ENCODE results near the gene TPO.

DNA sequence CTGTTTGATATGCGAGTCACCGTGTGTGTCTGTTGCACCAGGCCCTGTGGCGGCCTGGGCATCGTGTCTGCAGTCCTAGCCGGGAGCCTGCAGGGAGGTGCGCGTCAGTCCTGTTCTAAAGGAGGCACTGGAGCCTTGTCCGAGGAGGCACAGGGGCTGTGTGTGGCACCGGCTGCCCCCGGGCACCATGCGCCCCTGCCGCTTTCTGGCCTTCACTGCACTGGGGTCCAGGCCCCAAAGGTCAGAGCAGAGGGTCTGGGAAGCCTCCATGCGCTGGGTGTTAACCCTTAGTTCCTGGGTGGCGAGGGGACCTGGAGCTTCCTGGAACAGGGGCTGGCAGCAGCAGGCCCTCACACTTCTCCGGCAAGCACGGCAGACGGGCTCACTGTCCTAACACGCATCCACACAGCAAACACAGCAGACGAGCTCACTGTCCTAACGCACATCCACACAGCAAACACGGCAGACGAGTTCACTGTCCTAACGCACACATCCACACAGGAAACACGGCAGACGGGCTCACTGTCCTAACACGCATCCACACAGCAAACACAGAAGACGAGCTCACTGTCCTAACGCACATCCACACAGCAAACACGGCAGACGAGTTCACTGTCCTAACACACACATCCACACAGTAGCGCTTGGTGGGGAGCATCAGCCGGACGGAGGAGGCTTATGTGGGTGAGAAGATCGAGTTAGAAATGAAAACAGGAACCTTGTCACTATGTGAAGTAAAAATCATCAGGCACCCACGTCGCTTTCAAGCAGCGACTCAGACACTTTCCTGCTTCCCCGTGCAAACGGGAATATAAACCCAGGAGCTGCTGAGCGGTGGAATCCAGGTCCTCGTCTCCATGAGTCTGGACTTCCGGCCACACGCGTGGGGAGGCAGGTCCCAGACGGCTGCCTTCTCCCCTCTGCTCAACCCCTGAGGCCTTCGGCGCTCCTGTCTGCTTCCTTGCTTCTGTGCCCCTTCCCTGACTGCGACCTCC lies 65.3 kb downstream of the TPO start:
- TF ChIP-seq, protein P1, sequence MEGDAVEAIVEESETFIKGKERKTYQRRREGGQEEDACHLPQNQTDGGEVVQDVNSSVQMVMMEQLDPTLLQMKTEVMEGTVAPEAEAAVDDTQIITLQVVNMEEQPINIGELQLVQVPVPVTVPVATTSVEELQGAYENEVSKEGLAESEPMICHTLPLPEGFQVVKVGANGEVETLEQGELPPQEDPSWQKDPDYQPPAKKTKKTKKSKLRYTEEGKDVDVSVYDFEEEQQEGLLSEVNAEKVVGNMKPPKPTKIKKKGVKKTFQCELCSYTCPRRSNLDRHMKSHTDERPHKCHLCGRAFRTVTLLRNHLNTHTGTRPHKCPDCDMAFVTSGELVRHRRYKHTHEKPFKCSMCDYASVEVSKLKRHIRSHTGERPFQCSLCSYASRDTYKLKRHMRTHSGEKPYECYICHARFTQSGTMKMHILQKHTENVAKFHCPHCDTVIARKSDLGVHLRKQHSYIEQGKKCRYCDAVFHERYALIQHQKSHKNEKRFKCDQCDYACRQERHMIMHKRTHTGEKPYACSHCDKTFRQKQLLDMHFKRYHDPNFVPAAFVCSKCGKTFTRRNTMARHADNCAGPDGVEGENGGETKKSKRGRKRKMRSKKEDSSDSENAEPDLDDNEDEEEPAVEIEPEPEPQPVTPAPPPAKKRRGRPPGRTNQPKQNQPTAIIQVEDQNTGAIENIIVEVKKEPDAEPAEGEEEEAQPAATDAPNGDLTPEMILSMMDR (IDR thresholded peaks at IDR 0.05) = no peak
- TF ChIP-seq EP300 (IDR thresholded peaks at IDR 0.05) = no peak
- no peak for TF ChIP-seq POLR2AphosphoS5 (IDR thresholded peaks at IDR 0.05)
- TF ChIP-seq POLR2A (IDR thresholded peaks at IDR 0.05) = no peak
